Amniotic stem cell (primary cell): Measurements from ENCODE around the gene FHIT.
"Not testable (repeated sequence)": the region's sequence is repeated elsewhere in the genome, so short reads cannot be mapped to it uniquely, and the experiment has no call there.

Source experiments
- DNase-seq: peaks from one replicate; lab custom pipeline; 2025; lab: John Stamatoyannopoulos, UW

FHIT gene

GRCh38 chr3:61226166-61226686 lies 25.0 kb downstream of the FHIT start:
- DNase-seq = no peak

DNA sequence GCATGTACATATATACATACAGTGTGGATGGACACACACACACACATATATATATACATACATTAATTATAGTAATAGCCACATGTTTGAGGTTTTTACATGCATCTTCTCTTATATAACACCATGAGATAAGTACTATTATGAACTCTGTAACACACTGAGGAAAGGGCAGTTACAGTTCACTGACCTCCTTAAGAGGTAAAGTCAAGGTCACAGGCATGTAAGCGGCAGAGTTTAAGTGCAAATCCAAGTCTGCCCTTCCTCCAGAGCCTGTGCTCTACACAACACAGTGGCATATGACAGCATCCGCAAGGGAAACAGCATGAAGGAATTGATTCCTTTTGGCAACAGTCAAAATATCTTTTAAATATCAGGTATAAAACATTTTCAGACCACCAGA lies 26.4 kb downstream of the FHIT start:
- DNase-seq = no peak

GRCh38 chr3:61223451-61223850 lies 27.8 kb downstream of the FHIT start:
- no peak for DNase-seq

DNA sequence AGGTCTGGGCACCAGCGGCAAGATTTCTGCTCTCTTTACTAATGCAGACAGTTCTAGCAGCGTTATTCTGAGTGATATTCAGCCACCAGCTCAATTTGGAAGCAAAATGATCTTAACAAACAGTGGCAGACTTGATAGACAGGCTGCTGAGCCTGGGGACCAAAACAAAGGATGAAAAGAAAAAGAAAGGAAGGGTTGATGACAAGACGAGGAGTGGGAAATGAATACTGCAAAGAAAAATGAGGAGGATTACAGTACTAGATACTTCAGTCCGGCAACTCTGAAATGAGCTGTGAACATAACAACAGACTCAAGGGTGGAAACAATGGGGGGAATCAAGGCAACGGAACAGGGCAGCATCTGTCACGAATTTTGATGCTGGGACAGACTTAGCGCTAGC lies 28.8 kb downstream of the FHIT start:
- no peak for DNase-seq

GRCh38 chr3:61221759-61222362 lies 29.4 kb downstream of the FHIT start:
- DNase-seq = no peak

- no peak for DNase-seq
Observed at GRCh38 chr3:61218504-61218903, 32.7 kb downstream of the FHIT start.

DNA sequence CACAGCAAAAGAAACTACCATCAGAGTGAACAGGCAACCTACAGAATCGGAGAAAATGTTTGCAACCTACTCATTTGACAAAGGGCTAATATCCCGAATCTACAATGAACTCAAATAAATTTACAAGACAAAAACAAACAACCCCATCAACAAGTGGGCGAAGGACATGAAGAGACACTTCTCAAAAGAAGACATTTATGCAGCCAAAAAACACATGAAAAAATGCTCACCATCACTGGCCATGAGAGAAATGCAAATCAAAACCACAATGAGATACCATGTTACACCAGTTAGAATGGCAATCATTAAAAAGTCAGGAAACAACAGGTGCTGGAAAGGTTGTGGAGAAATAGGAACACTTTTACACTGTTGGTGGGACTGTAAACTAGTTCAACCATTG lies 35.1 kb downstream of the FHIT start:
- not testable (repeated sequence) for DNase-seq

DNA sequence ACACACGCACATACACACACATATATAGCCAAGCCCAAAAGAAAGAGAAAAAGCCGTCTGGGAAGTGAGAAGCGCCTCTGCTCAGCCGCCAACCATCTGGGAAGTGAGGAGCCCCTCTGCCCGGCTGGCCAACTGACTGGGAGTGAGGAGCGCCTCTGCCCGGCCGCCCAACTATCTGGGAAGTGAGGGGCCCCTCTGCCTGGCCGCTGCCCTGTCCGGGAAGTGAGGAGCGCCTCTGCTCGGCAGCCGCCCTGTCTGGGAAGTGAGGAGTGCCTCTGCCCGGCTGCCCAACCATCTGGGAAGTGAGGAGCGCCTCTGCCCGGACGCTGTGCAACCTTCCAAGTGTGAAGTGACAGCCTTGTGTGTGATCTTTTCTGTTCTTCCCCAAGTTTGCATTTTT lies 49.2 kb downstream of the FHIT start:
- no peak for DNase-seq

DNA sequence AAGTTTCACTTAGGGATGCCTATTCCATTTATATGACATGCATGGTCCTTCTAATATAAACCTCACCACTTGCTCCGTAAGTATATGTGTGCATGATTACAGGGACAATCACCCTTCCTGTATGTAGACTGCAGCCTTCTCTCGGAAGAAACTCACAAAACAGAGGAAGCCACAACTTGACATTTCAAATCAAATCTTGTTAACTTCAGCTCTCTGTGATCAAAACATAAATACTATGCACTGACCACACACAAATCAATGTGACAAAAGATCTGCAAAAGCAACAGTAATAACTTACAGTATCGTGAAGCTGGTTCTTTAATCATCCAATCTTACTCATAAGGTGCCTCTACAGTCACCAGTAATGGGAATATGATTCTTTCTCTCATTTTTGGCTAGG lies 50.2 kb downstream of the FHIT start:
- no peak for DNase-seq

- DNase-seq = no peak
Observed at GRCh38 chr3:61200270-61200669, 51.0 kb downstream of the FHIT start.

DNA sequence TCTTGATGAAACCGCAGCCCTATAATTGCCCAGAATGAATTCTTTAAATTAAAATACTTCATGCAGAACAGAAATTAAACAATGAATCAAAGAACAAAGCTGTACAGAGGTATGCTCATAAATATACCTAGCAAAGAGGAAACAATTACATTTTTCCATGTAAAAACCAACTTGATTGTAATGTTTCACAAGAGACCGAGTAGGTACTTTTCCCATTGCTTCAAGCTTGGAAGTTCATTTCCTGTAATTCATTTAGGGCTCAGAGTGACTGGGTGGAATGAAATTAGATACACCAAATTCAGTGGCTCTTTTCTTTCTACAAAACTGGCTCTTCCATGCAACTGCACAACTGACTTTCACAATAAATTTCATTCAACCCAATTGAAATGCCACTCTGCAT lies 51.4 kb downstream of the FHIT start:
- no peak for DNase-seq

- no peak for DNase-seq
Observed at GRCh38 chr3:61194892-61195538, 56.2 kb downstream of the FHIT start.

DNA sequence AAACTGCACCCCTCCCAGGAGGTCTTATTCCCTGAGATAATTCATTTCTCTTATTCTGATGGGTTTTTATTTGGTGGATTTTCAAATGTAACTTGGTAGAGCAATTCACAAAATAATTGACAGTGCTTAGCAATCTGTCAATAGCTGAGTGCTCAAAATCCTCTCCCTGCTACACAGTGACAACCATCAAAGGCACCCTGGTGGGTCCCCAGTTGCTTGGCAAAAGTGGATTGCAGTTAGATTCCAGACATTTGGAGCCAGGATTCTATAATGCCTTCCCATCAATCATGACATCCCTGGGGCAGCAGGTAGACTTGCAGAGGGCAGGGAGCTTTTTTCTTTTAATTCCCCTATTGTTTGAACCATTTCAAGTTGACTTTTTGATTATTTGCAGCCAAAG lies 59.0 kb downstream of the FHIT start:
- no peak for DNase-seq

DNA sequence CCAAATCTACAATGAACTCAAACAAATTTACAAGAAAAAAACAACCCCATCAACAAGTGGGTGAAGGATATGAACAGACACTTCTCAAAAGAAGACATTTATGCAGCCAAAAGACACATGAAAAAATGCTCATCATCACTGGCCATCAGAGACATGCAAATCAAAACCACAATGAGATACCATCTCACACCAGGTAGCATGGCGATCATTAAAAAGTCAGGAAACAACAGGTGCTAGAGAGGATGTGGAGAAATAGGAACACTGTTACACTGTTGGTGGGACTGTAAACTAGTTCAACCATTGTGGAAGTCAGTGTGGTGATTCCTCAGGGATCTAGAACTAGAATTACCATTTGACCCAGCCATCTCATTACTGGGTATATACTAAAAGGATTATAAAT lies 61.0 kb downstream of the FHIT start:
- not testable (repeated sequence) for DNase-seq

DNA sequence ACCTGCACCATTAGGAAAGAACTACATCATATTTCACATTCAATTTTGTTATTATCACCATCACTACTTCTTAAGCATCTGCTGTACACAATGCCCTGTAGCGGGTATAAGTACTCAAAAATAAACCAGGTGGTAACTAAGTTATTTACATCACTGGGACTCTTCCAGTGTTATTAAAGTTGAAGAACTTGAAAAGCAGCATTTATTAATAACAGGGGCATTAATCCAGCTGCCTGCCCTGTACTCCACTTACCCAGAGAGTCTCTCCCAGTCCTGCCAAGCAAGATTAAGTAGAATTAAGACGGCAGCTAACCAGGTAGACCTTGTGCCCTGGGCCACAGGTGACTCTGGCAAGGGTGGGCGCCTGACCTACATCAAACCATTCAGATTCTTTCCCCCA lies 65.2 kb downstream of the FHIT start:
- no peak for DNase-seq

DNA sequence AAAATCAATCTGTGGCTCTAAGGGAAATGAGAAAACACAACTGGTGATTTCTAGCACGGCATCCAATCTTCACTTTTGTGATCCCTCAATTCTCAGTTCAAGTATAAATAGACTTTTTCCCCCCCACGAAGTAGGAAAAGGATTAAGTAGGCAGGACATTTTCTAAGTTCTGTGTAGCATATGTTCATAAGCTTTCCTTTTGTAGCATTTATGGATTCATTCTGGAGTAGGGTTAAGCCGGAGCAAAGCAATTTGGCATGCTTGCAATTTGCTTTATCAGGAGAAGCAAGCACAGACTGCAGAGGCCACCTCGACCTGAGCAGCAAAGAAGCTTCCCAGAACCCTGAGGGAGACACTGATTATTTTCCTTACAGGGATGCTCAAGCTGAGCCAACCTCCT lies 66.3 kb downstream of the FHIT start:
- DNase-seq = no peak

DNA sequence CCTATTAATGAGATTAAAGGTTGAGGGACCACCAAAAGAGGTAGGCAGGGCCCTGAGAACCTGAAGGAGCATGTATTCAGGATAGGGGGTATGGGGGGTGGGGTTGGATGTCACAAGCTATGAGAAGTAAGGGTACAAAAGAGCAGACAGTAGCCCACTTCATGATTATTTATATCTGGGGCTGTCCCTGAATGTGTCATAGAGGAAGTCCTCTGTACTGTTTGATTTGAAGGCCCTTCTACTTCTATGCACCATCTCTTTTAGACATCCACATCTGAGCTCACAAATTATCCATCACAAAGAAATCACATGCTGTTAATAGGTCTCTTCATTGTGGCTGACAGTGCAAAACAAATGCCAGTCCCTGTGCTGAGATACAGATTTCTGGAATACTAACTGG lies 68.6 kb downstream of the FHIT start:
- DNase-seq = no peak

DNA sequence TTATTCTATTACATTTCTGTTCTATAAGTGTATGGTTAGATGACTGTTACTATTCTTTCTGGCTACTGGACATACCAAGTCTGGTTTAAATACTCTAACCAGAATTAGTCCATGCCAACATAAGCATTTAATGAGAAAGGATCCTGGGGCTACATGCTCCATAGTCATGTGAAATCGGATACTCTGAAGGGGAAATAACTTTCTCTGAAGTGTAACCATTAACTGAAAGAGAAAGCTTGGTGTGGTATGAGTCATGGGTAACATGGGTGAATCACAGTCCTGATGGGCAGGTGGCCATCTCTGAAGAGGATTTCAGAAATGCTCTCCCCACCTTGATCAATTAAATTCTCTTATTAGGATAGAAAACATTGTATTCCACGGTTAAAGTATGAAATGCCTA lies 69.4 kb downstream of the FHIT start:
- DNase-seq = no peak

DNA sequence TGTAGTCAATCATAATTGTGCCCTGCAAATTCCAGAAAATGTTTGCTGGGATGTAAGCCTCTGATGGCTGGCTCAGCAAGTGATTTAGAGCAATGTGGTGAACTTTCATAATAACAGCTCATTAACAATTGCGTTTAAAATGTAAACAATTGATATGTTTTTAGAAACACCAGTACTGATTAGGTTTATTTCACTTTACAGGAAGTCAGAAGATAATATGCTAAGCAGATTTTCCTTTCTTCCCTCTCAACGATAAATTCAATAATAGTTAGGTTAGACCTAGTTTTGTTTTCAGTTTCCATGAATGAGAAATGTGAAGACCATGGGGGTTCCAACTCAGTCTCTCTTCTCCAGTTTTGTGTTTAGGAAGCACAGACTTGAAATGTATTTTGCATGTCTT lies 71.0 kb downstream of the FHIT start:
- no peak for DNase-seq

DNA sequence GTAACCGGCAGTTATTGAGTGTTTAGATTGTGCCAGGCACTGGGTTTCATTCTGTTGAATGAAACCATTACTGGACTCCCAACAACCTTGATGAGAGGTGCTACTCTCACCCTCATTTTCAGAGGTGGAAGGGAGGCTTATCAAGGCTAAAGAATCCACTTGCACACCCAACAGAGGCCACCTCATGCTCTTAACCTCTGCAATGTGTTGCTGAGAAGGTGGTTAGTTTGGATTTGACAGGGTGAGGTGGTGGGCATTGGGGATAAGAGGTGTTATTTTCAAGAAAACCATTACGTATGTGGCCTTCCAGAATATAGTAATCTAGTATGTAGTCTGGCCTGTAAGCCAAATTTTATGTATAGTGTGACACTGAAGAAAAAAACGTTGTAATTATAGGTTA lies 73.1 kb downstream of the FHIT start:
- no peak for DNase-seq

- no peak for DNase-seq
Observed at GRCh38 chr3:61177450-61177849, 73.8 kb downstream of the FHIT start.

DNA sequence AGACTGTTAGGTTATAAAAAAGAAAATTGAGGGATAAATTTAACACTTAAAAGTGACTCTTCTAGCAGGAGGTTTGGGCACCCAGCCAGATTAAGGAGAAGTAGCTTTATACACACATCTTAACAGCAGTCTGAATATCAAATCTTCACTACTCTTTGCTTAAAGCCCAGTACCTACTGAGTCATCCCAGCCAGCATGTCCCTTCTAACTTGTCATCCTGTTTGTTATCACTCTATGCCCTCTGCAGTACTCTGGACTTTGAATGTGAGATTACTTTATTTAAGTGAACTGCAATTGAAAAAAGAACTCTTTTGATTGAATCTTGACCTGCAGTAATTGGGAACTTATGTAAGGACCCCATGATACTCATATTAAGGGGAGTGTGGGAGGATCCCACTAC lies 77.6 kb downstream of the FHIT start:
- no peak for DNase-seq

DNA sequence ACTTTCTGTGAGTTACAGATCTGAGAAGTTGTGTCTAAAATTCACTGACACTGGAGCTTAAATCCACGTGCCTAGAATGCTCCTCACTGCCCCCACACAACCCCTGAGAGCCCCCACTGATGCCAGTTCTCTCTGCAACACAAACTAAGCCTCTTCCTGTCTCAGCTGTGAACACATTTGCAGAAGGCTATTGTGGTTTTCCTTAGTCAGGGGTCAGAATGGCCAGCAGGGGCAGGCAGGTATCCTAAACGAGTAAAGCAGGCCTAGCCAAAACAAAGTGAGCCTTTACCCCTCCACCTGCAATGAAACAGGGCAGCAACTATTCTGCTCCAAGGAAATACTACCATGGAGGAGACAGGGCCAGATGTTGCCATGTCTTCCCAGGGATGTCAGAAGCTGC lies 78.6 kb downstream of the FHIT start:
- no peak for DNase-seq

- DNase-seq = no peak
Observed at GRCh38 chr3:61172203-61172602, 79.0 kb downstream of the FHIT start.
